LNCAP (cell line): Measurements from ENCODE around the gene MAPK11.

Experiments
- TF ChIP-seq, protein P1 (sequence below): fragments of 450-650 bp; IDR thresholded peaks from 2 replicates; pipeline ENCODE4 v1.5.1; 2017; ENCODE audit warnings: mild to moderate bottlenecking

The MAPK11 gene

DNA sequence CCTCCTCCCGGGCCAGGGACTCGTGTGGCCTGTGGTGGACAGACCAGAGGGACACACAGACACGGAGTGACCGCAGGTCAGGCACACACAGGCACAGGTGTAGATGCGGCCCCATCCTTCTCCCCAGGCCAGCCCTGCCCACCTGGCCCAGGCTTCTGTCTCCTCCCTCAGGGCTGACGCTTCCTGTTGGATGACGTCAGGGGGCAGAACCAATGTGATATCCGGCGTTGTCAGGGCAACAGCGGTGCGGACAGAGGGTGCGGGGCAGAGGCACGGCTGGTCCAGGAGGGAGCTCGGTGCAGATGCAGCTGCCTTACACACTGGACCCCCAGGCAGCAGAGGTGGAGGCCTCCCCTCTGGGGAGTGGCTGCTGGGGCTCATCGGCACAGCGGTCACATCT is 22.4 kb downstream of the MAPK11 start:
- TF ChIP-seq, protein P1, sequence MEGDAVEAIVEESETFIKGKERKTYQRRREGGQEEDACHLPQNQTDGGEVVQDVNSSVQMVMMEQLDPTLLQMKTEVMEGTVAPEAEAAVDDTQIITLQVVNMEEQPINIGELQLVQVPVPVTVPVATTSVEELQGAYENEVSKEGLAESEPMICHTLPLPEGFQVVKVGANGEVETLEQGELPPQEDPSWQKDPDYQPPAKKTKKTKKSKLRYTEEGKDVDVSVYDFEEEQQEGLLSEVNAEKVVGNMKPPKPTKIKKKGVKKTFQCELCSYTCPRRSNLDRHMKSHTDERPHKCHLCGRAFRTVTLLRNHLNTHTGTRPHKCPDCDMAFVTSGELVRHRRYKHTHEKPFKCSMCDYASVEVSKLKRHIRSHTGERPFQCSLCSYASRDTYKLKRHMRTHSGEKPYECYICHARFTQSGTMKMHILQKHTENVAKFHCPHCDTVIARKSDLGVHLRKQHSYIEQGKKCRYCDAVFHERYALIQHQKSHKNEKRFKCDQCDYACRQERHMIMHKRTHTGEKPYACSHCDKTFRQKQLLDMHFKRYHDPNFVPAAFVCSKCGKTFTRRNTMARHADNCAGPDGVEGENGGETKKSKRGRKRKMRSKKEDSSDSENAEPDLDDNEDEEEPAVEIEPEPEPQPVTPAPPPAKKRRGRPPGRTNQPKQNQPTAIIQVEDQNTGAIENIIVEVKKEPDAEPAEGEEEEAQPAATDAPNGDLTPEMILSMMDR: no peak

DNA sequence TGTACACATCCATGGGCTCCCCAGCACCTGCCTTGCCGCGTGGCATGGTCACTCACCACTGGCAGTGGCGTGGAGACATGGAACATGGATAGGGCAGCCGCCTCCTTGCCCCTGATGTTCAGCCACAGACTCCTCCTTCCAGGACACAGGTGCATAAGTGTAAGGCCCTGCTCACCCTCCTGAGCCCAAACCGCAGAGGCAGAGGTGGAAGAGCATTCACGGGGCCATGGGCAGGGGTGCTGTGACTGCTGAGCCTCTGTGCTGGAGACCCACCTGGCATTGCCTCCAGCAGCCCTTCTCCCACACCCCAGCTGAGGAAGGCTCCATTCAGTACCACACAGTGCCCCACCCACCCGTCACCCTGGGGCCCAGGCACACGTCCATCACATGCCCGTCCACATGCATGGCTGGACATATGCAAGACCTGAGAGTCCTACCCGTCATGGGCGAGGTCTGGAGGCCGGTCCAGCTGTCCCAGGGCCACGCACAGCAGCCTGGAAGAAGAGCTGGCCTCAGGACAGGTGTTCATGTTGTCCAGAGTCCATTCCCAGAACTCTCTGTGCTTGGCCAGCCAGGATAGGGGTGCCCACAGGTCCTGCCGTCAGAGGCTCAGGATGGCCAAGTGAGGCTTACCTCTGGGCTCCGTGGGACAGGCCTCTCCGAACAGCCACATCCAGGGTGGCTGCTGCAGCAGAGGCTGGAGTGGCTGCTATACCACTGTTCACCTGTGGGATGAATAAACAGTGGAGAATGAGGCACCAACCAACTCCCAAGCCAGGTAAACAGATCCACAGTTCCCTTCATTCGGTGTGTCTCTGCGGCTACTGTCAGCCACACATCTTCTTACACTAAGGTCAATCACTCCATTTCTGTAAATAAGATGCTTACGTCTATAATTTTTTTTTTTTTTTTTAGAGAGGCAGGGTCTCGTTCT is 23.7 kb downstream of the MAPK11 start:
- TF ChIP-seq, protein P1: no peak

DNA sequence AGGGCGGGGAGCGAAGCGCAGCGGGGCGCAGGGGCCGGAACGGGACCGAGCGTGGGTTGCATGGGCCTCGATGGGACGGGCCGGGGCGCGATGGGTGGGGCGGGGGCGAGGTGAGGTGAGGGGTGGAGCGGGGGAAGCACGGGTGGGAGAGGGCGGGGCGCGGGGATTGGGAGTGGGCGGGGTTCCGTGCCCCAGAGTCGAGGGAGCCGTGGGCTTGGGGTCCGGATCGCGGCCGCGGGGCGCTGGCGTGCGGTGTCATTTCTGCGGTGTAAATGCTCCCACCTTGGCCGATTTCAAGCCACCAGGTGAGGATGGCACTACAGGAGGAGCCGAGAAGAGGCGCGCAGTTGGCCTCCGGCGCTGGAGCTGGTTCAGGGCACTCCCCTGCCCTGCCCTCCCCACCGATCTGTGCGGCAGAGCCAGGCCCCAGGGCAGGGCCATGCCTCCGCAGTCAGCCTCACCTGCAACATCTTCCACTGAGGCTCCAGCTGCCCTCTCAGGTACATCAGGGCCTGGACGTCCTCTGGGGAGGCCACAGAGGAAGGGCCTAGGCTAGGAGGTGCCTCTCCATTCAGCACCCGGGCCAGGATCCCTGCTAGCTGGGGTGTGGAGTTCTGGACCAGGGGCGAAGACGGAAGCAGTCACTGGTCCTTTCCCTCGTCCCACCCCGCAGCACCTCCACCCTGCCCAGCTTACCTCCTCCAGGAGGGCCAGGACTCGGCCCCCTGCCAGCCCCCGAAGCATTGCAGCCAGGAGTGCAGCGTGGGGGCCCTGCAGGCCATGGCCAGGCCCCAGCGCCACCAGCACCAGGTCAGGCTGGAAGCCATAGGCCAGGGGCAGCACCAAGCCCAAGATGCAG is 24.7 kb downstream of the MAPK11 start:
- TF ChIP-seq, protein P1: no peak

DNA sequence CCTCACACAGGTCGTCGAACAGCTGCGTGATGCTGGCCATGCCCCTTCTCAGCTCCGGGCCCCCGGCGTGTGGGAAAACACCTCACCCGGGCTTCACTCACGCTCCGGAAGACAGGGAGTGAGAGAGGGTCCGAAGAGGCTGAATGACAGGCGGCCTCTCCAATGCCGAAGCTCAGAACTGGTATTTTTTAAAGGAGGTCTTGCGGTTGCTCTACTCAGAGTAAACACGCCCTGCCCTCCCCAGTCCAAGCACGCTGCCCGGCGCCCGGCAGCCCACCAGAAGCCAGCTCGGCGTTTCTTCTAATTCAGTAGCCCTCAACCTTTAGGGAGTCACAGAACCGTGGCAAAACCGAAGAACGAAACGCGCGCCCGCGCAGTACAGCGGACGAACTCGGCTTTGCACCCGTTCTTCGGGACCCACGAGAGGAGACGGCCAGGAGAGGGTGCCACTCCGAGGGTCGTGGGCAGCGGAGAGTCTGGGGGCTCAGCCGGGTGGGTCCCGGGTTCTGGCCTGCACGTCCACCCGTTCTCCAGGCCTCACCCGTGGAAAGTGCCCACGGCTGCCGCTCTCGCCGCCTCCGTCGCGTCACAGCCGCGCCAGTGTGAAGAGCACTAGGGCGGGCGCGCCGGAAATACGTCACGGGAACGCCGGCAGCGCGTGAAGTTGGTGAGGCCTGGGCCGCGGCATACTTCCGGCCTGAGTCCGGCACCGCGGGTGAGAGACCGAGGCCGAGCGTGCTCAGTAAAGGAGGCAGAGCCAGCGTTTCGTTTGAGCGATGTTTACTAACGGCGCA is 25.6 kb downstream of the MAPK11 start, which contains the start of gene TUBGCP6:
TSS of gene TUBGCP6 (minus strand) at position 604 of the 794 bp plus-strand sequence. CDS start at position 40, 564 bp downstream.
- TF ChIP-seq, protein P1: no peak

DNA sequence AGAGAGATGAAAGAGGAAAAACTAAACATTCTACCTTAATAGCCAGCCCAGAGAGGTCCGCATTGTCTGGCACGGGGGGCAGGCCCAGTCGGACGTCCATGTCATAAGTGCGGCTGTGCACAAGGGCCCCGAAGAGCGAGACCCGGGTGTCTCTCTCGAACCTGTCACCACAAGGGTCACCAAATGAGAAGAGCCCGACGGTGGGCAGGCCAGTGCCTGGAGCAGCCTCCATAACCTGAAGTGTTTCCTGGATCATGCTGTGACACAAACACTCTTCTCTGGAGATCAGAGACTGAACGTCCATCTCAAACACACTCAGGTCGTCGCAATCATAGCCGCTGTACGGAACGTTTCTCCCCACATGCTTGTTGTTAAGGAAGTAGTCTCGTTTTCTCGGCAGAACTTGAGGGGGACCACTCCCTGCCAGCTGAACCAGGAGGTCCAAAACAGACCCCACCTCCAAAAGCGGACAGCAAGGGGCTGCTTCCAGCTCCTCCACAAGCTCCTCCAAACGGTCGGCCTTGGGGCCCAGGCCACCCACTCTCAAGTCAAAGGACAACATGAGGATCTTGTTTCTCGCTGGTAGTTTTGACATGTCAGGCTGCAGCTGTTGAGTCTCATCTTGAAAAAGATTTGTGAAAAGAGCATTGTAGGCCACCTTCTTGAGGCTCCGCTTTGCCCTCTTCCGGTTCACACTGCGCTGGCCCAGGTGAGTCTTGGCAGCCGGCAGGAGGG is 26.3 kb downstream of the MAPK11 start:
- TF ChIP-seq, protein P1: no peak

DNA sequence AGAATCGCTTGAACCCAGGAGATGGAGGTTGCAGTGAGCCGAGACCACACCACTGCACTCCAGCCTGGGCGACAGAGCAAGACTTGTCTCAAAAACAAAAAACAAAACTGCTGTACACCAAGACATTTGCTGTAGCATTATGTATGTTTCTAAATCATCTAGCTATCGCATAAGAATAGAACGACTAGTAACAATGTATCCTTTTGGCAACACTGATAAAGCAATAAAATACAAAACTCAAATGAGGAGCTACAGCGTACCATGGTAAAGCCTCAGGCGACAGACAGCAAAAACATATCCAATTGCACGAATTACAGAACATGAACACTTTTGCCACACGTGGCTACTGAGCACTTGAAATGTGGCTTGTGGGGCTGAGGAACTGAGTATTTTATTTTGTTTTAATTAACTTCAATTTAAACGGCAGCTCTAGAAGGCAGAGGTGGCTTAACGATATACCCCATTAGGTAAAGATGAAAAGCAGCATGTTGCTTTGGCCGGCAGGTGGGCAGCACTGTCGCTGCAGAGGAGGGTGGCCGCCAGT is 27.7 kb downstream of the MAPK11 start:
- TF ChIP-seq, protein P1: no peak
